Muscle layer of colon (tissue), 2 donors: Measurements from ENCODE around the gene MACF1.

ENCODE experiments used
- H3K27ac ChIP-seq: one replicate; pipeline ENCODE4 v1.7.0; 2013; ENCODE audit warnings: low read depth, mild to moderate bottlenecking, low read length, moderate library complexity
- H3K27me3 ChIP-seq, 2 donors: one replicate each; pipeline ENCODE4 v1.7.0; 2013; ENCODE audit warnings: low read length in 2 of 2, mild to moderate bottlenecking in 2 of 2; ENCODE audit not compliant: insufficient read depth in 2 of 2, control insufficient read depth in 1 of 2
- H3K36me3 ChIP-seq: one replicate; pipeline ENCODE4 v1.7.0; 2013; ENCODE audit warnings: mild to moderate bottlenecking, low read length; ENCODE audit not compliant: insufficient read depth
- H3K4me1 ChIP-seq: one replicate; pipeline ENCODE4 v1.7.0; 2013; ENCODE audit warnings: mild to moderate bottlenecking, low read length; ENCODE audit not compliant: insufficient read depth
- H3K4me3 ChIP-seq, 2 donors: one replicate each; pipeline ENCODE4 v1.7.0; 2013; ENCODE audit warnings: low read length in 2 of 2, low read depth in 1 of 2, mild to moderate bottlenecking in 1 of 2, moderate library complexity in 1 of 2
- H3K9ac ChIP-seq: one replicate; pipeline ENCODE4 v1.7.0; 2013; ENCODE audit warnings: low read length
- H3K9me3 ChIP-seq: one replicate; pipeline ENCODE4 v1.7.0; 2013; ENCODE audit warnings: mild to moderate bottlenecking, low read length
- donor health status: abdominal sarcoma.
- donor health status: Adenocarcinoma of cecum.

MACF1 gene

GRCh38 chr1:39167632-39168209 lies 36.8 kb upstream of the MACF1 start:
- Histone ChIP-seq H3K4me3 (no peak overlapping the region), H3K27me3 (no peaks in the 10 kb centered on the region), H3K36me3 (no peaks in the 10 kb centered on the region), H3K9ac (no peak overlapping the region), H3K9me3 (no peaks in the 10 kb centered on the region), H3K4me1 (peaks cover 45% of the 10 kb centered on the region), H3K27ac (no peak overlapping the region)

GRCh38 chr1:39168301-39169080 lies 36.0 kb upstream of the MACF1 start:
- Histone ChIP-seq H3K36me3 (no peaks in the 10 kb centered on the region), H3K4me3 (no peak overlapping the region), H3K9me3 (no peaks in the 10 kb centered on the region), H3K4me1 (peaks cover 53% of the 10 kb centered on the region), H3K27me3 (no peaks in the 10 kb centered on the region), H3K9ac (no peak overlapping the region), H3K27ac (no peak overlapping the region)

DNA sequence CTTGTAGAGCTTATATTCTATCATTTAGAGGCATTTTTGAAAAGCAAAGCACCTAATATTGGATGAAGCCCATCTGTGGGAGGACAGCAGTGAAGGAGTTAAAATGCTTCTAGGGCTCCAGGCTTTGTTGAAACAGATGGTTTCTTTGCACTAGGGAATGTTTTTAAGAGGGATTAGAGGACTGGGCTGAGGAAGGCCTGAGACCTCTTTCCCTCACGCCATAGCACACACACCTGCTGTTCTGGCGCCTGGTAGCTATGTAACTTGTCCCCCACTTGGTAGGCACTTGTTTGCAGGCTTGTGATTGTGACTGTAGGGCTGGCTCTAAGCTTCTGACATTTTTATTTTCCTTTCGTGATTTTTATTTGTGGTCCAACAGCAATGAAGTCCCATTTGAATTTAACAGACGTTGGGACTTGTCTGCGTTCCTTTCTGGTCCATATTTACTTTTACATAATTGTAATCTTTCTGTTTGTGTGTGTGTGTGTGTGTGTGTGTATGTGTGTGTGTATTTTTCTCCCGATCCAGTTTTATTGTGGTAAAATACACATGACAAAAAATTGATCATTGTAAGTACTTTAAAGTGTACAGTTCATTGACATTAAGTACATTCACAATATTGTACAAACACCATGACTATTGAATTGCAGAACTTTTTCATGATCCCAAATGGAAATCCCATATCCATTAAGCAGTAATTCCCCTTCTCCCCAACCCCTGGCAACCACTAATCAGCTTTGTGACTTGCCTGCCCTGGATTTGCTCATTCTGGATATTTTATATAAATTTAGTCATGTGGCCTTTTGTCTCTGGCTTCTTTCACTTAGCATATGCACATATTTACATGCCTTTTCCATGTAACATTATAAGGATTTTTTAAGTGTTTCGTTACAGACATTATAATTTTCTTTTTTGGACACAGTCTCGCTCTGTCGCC lies 33.5 kb upstream of the MACF1 start:
- no peak overlapping the region for H3K9ac ChIP-seq

DNA sequence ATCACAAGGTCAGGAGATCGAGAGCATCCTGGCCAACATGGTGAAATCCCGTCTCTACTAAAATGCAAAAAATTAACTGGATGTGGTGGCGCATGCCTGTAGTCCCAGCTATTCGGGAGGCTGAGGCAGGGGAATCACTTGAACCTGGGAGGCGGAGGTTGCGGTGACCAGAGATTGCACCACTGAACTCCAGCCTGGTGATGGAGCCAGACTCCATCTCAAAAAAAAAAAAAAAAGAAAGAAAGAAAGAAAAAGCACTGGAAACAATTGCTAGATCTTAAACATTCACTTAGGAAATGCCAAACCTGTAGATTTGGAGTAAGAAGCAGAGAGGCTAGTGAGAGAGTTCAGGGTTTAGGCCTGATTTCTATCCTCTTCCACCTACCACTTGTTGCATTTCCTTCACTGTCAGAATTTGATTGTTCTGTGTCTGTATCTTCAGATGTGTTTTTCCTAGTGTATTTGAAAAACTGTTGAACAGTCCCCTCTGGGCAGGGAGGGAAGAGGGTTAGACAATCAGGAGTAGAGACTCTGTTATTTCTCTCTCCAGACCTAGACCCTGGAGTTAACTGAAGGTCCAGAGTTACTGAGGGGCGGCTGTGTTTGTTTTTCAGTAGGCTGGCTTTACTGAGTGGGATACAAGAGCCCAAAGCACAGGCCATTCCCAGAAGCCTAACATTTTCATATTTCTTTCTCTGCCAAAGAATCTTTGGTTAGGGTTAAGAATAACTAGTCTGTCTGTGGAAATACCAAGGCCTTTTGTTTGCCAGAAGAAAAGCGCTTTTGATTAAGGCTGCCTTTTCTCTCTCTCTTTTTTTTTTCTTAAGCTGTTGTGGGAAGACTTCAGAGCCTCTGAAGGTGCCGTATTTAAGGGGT lies 31.1 kb upstream of the MACF1 start:
- Histone ChIP-seq H3K4me3 (peak overlapping the region in 1 of 2 donors; percentile 8), H3K9ac (peak overlapping the region; percentile 55)

More for the DNA sequence above, 33.5 kb upstream of the MACF1 start:
- Histone ChIP-seq H3K27ac (peak overlapping the region; percentile 65), H3K27me3 (no peaks in the 10 kb centered on the region), H3K9me3 (no peaks in the 10 kb centered on the region), H3K4me3 (no peak overlapping the region), H3K36me3 (no peaks in the 10 kb centered on the region), H3K4me1 (peaks cover 54% of the 10 kb centered on the region)

GRCh38 chr1:39173995-39174380 lies 30.5 kb upstream of the MACF1 start:
- Histone ChIP-seq H3K9ac (peak overlapping the region; percentile 55), H3K36me3 (no peaks in the 10 kb centered on the region), H3K27ac (peak overlapping the region; percentile 75), H3K4me1 (peaks cover 75% of the 10 kb centered on the region), H3K27me3 (no peaks in the 10 kb centered on the region), H3K9me3 (no peaks in the 10 kb centered on the region), H3K4me3 (no peak overlapping the region)

More for the DNA sequence above, 31.1 kb upstream of the MACF1 start:
- H3K27ac ChIP-seq, result peak overlapping the region; percentile 75
- no peaks in the 10 kb centered on the region for H3K36me3 ChIP-seq
- no peaks in the 10 kb centered on the region for H3K9me3 ChIP-seq
- no peaks in the 10 kb centered on the region for H3K27me3 ChIP-seq
- peaks cover 69% of the 10 kb centered on the region for H3K4me1 ChIP-seq

DNA sequence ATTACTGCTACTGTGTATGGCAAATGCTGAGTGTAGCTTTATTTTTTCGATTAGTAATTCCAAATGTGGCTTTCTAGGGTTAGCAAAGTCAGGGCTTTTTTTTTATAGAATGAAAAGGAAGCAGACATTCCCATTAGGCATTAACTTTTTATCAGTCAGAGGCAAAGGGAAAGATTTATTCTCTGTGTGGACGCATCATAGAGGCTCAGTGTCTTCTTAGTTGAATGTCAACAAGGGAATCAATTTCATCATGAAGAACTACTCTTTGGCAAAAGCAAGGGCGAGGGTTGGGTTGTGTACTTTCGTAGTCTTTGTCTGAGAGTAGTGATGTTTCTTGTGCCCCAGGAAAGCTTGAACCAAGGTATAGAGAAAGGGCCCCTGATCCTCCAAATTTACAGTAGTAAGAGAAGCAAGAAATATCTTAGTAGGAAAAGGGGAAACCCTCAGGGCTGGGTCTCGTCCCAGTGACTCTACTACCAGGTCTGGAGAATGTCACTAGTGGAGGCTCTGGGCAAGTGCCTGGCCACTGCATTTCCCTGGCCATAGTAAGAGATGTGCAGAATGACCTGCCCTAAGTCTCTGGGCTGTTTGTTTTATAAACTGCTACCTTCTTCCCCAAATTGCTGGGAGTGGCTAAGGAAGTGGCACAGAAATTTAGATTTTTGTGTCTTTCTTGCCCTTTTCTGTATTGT lies 30.0 kb upstream of the MACF1 start:
- Histone ChIP-seq H3K9ac (no peak overlapping the region), H3K4me1 (peaks cover 81% of the 10 kb centered on the region), H3K9me3 (no peaks in the 10 kb centered on the region), H3K36me3 (no peaks in the 10 kb centered on the region), H3K4me3 (no peak overlapping the region), H3K27ac (peak overlapping the region; percentile 75), H3K27me3 (no peaks in the 10 kb centered on the region)

DNA sequence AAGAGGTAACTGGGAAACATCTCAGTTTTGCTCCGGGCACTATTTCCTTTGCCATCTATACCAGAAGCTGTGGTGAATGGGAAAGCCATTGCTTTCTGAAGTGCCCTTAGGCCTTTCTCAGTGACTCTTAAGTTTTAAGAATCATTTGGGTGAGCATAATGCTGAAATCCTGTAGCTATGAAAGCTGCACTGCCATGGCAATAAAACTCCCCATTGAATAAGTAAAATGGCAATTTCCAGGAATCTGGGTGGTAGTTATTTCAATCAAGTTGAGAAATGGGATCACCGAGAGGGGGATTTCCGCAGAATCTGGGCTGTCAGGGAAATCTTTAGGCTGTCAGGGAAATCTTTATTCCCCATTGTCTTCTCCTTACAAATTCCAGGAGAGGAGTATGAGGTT lies 26.8 kb upstream of the MACF1 start:
- H3K27me3 ChIP-seq, result no peaks in the 10 kb centered on the region
- H3K4me3 ChIP-seq, result no peak overlapping the region
- no peaks in the 10 kb centered on the region for H3K9me3 ChIP-seq
- no peak overlapping the region for H3K27ac ChIP-seq
- peaks cover 61% of the 10 kb centered on the region for H3K4me1 ChIP-seq
- no peak overlapping the region for H3K9ac ChIP-seq
- H3K36me3 ChIP-seq, result no peaks in the 10 kb centered on the region

DNA sequence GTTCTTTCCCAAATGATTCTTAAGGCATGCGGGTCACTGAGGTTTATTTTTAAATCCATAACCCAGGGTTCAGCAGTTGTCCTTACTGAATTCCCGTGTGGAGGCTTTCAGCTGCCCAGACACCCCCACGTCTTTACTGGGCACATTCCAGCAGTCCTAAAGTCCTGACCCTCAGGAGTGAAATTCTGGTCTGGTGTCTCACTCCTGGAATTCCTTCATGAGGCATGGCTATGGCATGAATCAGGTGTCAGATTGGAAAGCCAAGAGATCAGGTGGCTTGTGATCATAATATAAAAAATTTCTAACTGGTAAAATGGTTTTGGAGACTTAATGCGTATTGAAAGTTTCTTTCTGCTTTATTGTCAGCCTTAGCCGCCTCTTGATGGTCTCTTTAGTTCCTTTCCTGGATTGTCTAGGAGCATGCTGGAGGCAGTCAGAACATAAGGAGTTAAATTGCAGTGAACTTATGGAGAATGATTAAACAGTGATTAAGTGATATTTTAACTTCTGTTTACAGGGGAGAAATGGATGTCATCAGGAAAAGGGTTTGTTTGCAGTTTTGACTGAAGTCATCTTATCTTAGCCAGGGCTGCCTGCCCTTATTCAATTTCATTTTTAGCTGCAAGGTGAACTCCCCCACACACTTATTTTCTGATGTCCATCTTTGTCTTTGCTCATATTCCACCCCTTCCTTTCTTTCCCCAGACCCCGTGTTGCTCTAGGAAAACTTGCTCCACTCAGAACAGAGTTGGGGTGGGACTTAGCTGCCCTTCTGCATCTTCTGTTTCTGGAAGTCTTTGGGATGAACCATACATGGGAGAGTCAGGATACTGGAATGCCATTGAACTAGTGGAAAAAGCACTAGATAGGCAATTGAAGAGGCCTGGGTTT lies 25.7 kb upstream of the MACF1 start:
- no peaks in the 10 kb centered on the region for H3K27me3 ChIP-seq
- no peak overlapping the region for H3K9ac ChIP-seq
- peak overlapping the region; percentile 78 for H3K27ac ChIP-seq
- no peaks in the 10 kb centered on the region for H3K9me3 ChIP-seq
- peaks cover 59% of the 10 kb centered on the region for H3K4me1 ChIP-seq
- no peaks in the 10 kb centered on the region for H3K36me3 ChIP-seq
- no peak overlapping the region for H3K4me3 ChIP-seq

DNA sequence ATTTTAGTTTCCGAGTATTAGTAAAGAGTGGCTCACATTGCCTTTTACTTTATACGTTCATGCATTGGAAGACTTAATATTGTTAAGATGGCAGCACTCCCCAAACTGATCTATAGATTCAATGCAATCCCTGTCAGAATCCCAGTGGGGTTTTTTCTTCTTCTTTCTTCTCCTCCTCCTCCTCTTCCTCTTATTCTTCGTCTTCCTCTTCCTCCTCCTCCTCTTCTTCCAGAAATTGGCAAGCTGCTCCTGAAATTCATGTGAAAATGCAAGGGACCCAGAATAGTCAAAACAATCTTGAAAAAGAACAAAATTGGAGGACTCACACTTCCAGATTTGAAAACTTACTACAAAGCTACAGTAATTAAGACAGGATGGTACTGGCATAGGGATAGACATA lies 23.2 kb upstream of the MACF1 start:
- Histone ChIP-seq H3K36me3 (no peaks in the 10 kb centered on the region), H3K4me1 (peaks cover 62% of the 10 kb centered on the region)

GRCh38 chr1:39182804-39183203 lies 21.7 kb upstream of the MACF1 start:
- H3K27me3 ChIP-seq, result no peaks in the 10 kb centered on the region
- H3K4me3 ChIP-seq, result no peak overlapping the region
- peaks cover 51% of the 10 kb centered on the region for H3K4me1 ChIP-seq
- no peaks in the 10 kb centered on the region for H3K9me3 ChIP-seq
- no peaks in the 10 kb centered on the region for H3K36me3 ChIP-seq
- no peak overlapping the region for H3K27ac ChIP-seq
- H3K9ac ChIP-seq, result no peak overlapping the region

More for the DNA sequence above, 23.2 kb upstream of the MACF1 start:
- Histone ChIP-seq H3K4me3 (no peak overlapping the region), H3K27me3 (no peaks in the 10 kb centered on the region), H3K27ac (no peak overlapping the region), H3K9ac (no peak overlapping the region), H3K9me3 (no peaks in the 10 kb centered on the region)
